SH-SY5Y (cell line): ENCODE data around the gene MUC7.

Experiments
- GATA2 ChIP-seq: IDR thresholded peaks from 2 replicates; pipeline ENCODE4 v1.6.1; 2011; ENCODE audit warnings: mild to moderate bottlenecking, low read depth, low read length
- GATA3 ChIP-seq: IDR thresholded peaks from 2 replicates; pipeline ENCODE4 v1.6.1; 2011; ENCODE audit warnings: low read depth, mild to moderate bottlenecking, low read length, moderate library complexity

DNA sequence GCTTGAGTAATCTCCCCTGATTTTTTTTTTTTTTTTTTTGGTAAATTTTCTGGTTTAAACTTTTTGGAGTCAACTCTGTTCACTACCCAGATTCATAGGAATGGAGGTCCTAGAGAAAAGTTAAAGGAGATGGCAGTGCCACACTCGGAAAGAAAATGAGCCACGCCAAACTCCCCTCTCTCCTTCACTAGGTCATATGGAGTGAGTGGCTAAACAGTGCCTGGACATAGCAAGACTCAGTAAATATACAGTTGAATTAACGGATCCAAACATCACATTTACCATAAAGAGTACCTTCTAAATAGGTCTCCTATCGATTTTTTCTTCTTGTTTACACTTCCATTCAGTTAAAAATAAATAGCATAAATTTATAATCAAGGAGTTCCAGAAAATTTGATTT, 32.7 kb downstream of the MUC7 start:
- no peak for TF ChIP-seq GATA2
- TF ChIP-seq GATA3: no peak
